Coronary artery (tissue), 2 donors: Measurements from ENCODE around the gene CHERP.

Experiments used
- DNase-seq: peaks from one replicate; pipeline ENCODE4 v3.0.0-alpha.2; 2017; ENCODE audit warnings: low spot score
- H3K27ac ChIP-seq, 2 donors: fragments of 200-600 bp; sonication (generic); one replicate each; pipeline ENCODE4 v1.5.1; 2016 to 2019
- H3K4me3 ChIP-seq: fragments of 200-600 bp; sonication (generic); 2 replicates; pipeline ENCODE4 v1.5.1; 2016; ENCODE audit warnings: mild to moderate bottlenecking, moderate library complexity
- CTCF ChIP-seq: fragments of 200-600 bp; sonication (generic); IDR thresholded peaks from one replicate; pipeline ENCODE4 v1.5.1; 2019; ENCODE audit warnings: antibody characterized with exemption

Gene CHERP

GRCh38 chr19:16521715-16522289 lies 20.4 kb downstream of the CHERP start:
- DNase-seq = no peak
- H3K4me3 ChIP-seq = no peak overlapping the region

DNA sequence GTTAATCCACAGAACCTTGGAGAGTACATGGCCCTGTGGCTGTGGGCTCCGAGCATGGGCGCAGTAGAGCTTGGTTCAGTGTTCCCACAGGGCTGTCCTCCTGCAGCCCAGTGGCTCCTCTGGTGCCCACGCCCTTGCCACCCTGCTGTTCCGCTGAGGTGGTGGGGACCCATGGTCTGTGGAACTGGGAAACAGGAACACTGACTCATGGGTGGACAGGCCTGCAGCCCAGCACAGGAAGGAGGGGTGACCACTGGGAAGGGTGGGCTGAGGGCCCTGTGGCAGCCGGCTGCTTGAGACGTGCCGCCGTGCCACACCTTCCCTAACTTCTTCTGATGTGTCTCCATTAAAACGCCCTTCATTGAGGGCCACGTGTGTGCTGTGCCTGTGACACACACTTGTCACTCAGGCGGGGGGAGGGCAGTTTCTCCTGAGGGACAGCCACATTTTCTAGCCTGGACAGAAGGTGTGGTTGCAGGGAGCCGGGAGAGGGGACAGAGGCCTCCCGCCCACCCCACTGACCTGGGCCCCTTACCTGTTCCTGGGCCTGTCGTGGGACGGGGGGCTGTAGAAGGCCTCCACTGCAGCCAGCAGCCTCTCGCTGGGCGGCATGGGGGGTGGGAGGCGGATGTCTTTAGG lies 21.1 kb downstream of the CHERP start:
- no peak overlapping the region for H3K4me3 ChIP-seq
- no peak for DNase-seq
- TF ChIP-seq CTCF = no peak
- no peak overlapping the region for H3K27ac ChIP-seq

More at GRCh38 chr19:16521715-16522289, 20.4 kb downstream of the CHERP start:
- TF ChIP-seq CTCF = no peak
- no peak overlapping the region for H3K27ac ChIP-seq

DNA sequence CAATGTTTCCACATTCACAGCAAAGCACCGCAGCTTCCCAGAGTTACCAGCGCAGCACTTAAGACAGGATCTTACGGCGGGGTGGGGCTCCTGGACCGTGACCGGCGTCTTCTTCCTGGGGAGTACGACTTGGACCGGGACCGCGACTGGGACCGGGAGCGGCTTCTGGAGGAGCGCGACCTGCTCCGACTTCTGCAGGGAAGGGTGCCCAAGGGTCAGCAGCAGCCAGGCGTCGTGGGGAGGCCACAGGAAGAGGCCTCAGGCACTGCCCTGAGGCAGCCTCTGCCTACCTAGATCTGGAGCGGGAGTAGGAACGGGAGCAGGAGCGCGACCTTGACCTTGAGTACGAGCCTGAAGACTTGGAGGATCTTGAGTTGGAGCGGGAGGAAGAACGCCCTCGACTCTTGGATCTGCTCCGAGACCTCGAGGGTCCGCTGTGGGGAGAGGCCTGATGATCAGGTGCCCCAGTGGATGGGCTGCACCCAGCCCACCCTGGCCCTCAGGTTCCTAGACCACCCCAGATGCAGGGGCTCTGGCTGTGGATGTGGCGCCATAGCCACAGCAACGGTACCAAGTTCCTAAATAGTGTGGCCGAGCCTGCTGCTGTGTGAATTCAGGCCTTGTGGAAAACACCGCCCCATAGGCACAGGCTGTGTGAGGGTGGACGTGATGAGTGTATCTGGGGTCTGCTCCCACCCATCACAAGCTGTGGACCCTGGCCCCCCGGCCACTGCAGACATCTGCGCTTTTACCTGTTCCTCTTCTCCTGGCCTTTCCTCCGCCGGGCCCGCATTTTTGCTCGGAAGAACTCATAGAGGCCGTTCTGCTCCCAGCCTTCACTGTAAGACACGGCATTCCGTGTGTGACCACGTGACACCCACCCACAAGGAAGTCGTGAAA lies 21.9 kb downstream of the CHERP start:
- no peak overlapping the region for H3K27ac ChIP-seq
- no peak for DNase-seq
- TF ChIP-seq CTCF = no peak
- no peak overlapping the region for H3K4me3 ChIP-seq

DNA sequence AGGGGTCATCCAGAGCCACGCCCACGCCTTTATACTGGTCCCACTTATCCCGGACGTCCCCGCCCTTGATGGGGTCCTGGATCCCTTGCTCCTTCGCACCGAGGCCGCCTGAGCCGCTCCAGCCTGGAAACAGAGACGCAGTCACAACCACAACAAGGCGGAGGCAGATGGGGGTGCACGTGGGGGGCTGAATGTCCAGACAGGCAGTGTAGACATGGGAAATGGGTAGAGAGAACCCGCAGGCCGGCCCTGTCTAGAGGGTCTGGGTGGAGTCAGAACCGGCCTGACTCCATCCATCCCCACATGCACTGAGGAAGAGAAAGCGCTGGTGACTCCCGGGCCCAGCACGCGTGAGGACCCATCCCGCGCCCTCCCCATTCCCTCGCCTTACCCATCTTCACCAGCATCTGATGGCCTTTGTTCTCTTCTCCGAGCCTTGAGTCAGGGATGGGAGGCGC lies 23.0 kb downstream of the CHERP start:
- no peak for TF ChIP-seq CTCF
- DNase-seq = no peak
- Histone ChIP-seq H3K4me3 (no peak overlapping the region), H3K27ac (no peak overlapping the region)

GRCh38 chr19:16518483-16519229 lies 23.6 kb downstream of the CHERP start:
- H3K4me3 ChIP-seq = no peak overlapping the region
- no peak for TF ChIP-seq CTCF
- H3K27ac ChIP-seq = no peak overlapping the region
- DNase-seq = no peak

- H3K4me3 ChIP-seq = no peak overlapping the region
- TF ChIP-seq CTCF = no peak
Measured at GRCh38 chr19:16518061-16518460, 24.2 kb downstream of the CHERP start.

More at GRCh38 chr19:16518061-16518460, 24.2 kb downstream of the CHERP start:
- no peak for DNase-seq
- H3K27ac ChIP-seq = no peak overlapping the region
